Esophagus muscularis mucosa (tissue), 4 donors: ENCODE results near the gene PPEF1. TPM values are rescaled to one million over a fixed set of nuclear protein-coding genes. Genes with fewer than 3 reads are reported as not detected.

ENCODE experiments used
- DNase-seq: peaks from one replicate; pipeline ENCODE4 v3.0.0-alpha.2; 2017; ENCODE audit errors: extremely low spot score
- H3K27ac ChIP-seq, 4 donors: fragments of 200-600 bp; sonication (generic); replicated peaks in 1 of 4; 1 replicate in 3 of 4; 2 replicates in 1 of 4; pipeline ENCODE4 v1.5.1; 2016 to 2019; ENCODE audit warnings: mild to moderate bottlenecking in 1 of 4
- H3K27me3 ChIP-seq, 4 donors: fragments of 200-600 bp; sonication (generic); one replicate each; pipeline versions ENCODE4 v1.5.1 to v1.6.0; 2016 to 2019
- H3K36me3 ChIP-seq, 4 donors: fragments of 200-600 bp; sonication (generic); one replicate each; pipeline ENCODE4 v1.5.1; 2016 to 2019
- H3K4me1 ChIP-seq, 4 donors: fragments of 200-600 bp; sonication (generic); one replicate each; pipeline ENCODE4 v1.5.1; 2016 to 2019
- H3K4me3 ChIP-seq, 4 donors: fragments of 200-600 bp; sonication (generic); 1 replicate in 2 of 4; 2 replicates in 2 of 4; pipeline ENCODE4 v1.5.1; 2016 to 2019; ENCODE audit warnings: mild to moderate bottlenecking in 4 of 4, moderate library complexity in 1 of 4
- H3K9me3 ChIP-seq, 4 donors: fragments of 200-600 bp; sonication (generic); 1 replicate in 3 of 4; 2 replicates in 1 of 4; pipeline ENCODE4 v1.5.1; 2016 to 2019
- CTCF ChIP-seq, 3 experiments: fragments of 200-600 bp in 2 of 3; fragments of 450-650 bp in 1 of 3; sonication (generic) in 2 of 3; IDR thresholded peaks; one replicate each; pipeline ENCODE4 v1.5.1; 2017 to 2019; ENCODE audit warnings: antibody characterized with exemption in 3 of 3, mild to moderate bottlenecking in 2 of 3, moderate library complexity in 1 of 3
- EP300 ChIP-seq: sonication (generic); formaldehyde crosslinking; IDR thresholded peaks from one replicate; pipeline ENCODE4 v1.6.1; 2017; ENCODE audit warnings: antibody characterized with exemption
- POLR2A ChIP-seq: fragments of 450-650 bp; IDR thresholded peaks from one replicate; pipeline ENCODE4 v1.6.1; 2017; ENCODE audit warnings: antibody characterized with exemption, moderate library complexity, mild to moderate bottlenecking, low read depth
- POLR2AphosphoS5 ChIP-seq, 2 donors: sonication (generic); formaldehyde crosslinking; IDR thresholded peaks; one replicate each; pipeline ENCODE4 v1.6.1; 2017; ENCODE audit warnings: antibody characterized with exemption in 2 of 2
- WGBS: methylation state at CpG from one replicate; pipeline ENCODE4 v1.1.5; 2018; 5-methylcytosine and 5-hydroxymethylcytosine counted together
- intact Hi-C: fragments of 100-400 bp; cut with DNase I; formaldehyde crosslinking; loops from one replicate; pipeline ENCODE4 v1.15.1; 2023
- total RNA-seq, 4 donors: library from RNA; depleted of rRNA; stranded (reverse); fragments of >200 nt; gene quantifications; one replicate each; pipeline versions ENCODE4 v1.1.0 to v1.2.1, GENCODE V29; 2016

The PPEF1 gene
- total RNA-seq, 4 donors from 2014 or later = 0.29 to 1.7 (median 0.54) TPM

- H3K27me3 ChIP-seq = no peaks in the 10 kb centered on the region
- H3K27ac ChIP-seq = no peak overlapping the region
- H3K9me3 ChIP-seq = no peaks in the 10 kb centered on the region
- H3K4me3 ChIP-seq = no peak overlapping the region
- TF ChIP-seq EP300 = no peak
- TF ChIP-seq CTCF (IDR thresholded peaks at IDR 0.05) = no peak
- no peak for TF ChIP-seq POLR2AphosphoS5 (IDR thresholded peaks at IDR 0.05)
- TF ChIP-seq POLR2A = no peak
- no peak for DNase-seq
- intact Hi-C loops = no loop called here
- no peaks in the 10 kb centered on the region for H3K36me3 ChIP-seq
- 84% methylated on average over 12 of the region's 12 CpGs for WGBS
- peaks cover 0 to 17% (median 4%) of the 10 kb centered on the region in 4 donors for H3K4me1 ChIP-seq
Measured at GRCh38 chrX:18698737-18699650, 8.5 kb upstream of the PPEF1 start.

GRCh38 chrX:18701621-18702361 lies 5.7 kb upstream of the PPEF1 start:
- intact Hi-C loops = no loop called here
- no peaks in the 10 kb centered on the region for H3K9me3 ChIP-seq
- 72% methylated on average over 5 of the region's 5 CpGs for WGBS

DNA sequence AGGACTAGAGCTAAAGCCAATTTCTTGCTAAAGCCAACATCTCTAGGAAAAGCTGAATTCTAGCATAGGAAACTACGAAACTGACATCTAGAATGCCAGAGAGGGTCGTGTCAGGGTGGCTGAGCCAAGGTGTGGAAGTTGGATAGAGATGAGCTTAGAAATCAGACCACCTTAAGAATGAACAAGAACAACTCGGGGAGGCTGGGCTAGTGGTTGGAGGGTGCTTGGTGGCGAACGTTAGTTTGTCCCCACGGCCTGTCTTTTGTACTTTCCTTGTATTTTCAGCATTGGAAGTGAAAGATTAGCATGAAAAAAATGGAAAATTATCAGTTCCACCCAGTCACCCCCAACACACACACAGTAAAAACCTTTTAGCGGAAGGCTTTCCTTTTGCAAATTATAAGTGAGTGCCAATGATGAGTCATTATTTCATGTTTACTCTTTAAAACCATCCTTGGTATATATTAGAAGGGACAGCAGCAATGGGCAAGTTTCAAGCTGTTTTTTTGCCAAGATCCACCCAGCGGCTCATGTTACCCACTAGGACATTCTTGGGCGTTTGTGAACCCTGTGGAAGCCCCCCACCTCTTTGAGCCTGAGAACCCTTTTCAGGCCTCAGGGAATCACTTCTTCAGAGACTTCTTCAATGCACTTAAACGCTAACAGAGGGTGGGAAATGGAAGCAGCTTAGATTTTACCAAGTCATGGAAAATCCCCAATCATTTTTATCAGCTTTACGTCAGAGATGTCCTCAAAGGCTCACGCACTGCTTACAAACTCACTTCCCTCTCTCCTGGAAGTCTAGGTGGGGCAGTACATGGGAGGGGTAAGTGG lies 4.9 kb upstream of the PPEF1 start:
- H3K27ac ChIP-seq = no peak overlapping the region
- H3K4me1 ChIP-seq = peaks cover 0 to 17% (median 4%) of the 10 kb centered on the region in 4 donors

More at GRCh38 chrX:18701621-18702361, 5.7 kb upstream of the PPEF1 start:
- DNase-seq = no peak
- TF ChIP-seq POLR2A (no peak), EP300 (no peak), CTCF (IDR thresholded peaks at IDR 0.05) (no peak), POLR2AphosphoS5 (IDR thresholded peaks at IDR 0.05) (no peak)
- H3K4me3 ChIP-seq = no peak overlapping the region
- H3K4me1 ChIP-seq = peaks cover 0 to 17% (median 4%) of the 10 kb centered on the region in 4 donors
- H3K27me3 ChIP-seq = no peaks in the 10 kb centered on the region
- no peak overlapping the region for H3K27ac ChIP-seq
- H3K36me3 ChIP-seq = no peaks in the 10 kb centered on the region

More for the DNA sequence above, 4.9 kb upstream of the PPEF1 start:
- H3K4me3 ChIP-seq = no peak overlapping the region
- no peak for TF ChIP-seq CTCF (IDR thresholded peaks at IDR 0.05)
- TF ChIP-seq POLR2A = no peak
- TF ChIP-seq POLR2AphosphoS5 (IDR thresholded peaks at IDR 0.05) = no peak
- no peak for TF ChIP-seq EP300
- no peak for DNase-seq
- no peaks in the 10 kb centered on the region for H3K9me3 ChIP-seq
- H3K36me3 ChIP-seq = no peaks in the 10 kb centered on the region
- H3K27me3 ChIP-seq = no peaks in the 10 kb centered on the region
- 58% methylated on average over 12 of the region's 12 CpGs for WGBS
- intact Hi-C loops = no loop called here
